ENCODE data around the gene FEZ2.

FEZ2 gene

DNA sequence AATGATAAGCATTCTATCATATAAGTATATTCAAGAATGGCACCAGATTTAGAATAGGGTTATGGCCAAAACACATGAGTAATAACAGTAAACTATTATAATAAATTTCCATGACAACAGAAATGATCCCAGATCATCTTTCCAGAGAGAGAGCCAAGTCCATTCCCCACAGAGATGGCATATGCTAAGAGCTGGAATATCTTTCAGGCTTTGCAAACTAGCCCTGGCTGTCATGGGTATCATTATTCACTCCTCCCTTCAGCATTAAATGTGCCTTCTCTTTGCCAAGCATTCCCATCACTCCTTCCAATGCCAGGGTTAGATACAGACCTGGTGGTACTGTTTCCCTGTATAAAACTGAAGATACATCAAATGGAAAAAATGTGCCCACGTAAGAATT is 10.9 kb downstream of the FEZ2 start:
- DNase-seq (ENCODE audit: low read depth in 2 of 2): no peak

DNA sequence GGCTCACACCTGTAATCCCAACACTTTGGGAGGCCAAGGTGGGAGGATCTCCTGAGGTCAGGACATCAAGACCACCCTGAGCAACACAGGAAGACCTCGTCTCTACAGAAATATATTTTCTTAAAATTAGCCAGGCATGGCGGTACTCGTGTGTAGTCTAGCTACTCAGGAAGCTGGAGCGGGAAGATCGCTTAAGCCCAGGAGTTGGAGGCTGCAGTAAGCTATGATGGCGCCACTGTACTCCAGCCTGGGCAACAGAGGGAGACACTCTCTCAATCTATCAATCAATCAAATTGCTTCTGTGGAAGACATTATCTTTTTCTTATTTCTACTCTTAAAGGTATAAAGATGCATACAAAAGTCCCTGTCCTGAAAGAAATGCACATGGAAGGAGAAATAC is 11.3 kb downstream of the FEZ2 start:
- DNase-seq (ENCODE audit: low read depth in 2 of 2): no peak

DNA sequence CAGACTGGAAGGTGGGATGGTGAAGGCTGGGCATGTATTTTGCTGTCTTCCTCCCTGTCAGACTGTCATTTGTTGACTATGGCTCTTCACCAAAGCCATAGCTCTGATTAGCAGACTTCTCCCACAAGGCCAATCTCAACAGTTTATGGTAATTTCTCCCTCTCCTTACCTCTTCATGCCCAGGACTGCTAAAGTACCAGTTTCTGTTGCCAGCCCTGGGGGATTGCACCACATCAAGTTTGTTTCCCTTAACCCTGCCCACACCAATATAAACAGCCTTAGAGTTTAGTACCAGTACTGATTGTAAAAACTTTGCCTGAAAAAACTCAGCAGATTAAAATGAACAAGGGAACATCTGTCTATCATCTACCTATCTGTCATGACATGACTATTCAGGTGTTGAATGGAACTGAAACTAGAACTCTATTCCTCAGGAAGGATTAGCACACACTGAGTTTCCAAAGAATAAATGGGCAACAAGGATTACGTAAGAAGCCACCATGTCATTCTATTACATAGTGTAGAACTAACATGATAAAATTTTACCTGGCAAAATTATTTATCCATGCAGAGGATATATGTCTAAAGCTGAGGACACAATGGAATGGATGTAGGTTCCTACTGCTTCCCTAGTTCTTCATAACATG is 13.7 kb downstream of the FEZ2 start:
- no peak for DNase-seq (ENCODE audit: low read depth in 2 of 2)

DNA sequence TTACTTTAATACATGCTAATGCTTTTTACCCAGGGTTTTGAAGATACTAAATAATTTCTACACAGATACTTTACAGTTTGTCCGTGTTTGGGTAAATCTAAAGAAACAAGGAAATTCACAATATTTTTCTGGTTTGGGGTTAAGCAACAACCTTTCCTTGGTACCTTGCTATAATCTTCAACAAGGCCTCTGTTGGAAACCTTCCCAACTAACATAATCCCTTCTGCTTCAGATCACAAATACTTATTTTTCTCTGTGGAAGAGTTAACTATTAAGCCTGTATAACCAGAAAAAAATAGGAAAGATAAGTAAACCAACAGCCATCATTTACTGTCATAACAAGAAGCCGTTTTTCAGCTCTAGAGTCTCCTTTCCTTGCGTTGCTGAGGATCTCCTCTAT is 15.0 kb downstream of the FEZ2 start:
- DNase-seq (ENCODE audit: low read depth in 2 of 2): no peak

DNA sequence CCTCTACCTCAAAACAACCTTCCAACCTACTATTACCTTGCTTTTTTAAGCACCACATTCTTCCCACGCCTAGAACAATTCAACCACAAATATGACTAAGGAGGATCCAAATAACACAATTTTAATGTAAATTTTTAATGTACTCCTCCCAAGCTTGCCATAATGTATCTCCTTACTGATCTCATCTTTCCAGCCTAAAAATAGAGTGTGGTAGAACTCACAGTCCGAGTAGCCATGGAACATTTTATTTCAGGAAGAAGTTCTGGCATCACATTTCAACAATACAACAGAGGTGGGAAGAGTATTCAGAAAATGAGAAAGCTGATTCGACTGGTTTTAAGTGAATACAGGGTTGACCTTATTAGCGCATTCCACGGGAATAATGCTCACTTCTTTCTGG is 15.4 kb downstream of the FEZ2 start:
- no peak for DNase-seq (ENCODE audit: low read depth in 2 of 2)

DNA sequence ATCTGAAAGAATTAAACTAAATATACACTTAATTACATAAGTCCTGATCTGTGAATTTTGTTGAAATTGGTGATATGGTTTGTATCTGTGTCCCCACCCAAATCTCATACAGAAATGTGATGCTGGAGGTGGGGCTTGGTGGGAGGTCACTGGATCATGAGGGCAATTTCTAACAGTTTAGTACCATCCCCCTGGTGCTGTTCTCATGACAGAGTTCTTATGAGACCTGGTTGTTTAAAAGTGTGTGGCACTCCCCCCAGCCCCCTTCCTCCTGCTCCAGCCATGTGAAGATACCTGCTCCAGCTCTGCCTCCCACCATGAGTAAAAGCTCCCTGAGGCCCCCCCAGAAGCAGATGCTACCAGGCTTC is 18.7 kb downstream of the FEZ2 start:
- DNase-seq (ENCODE audit: low read depth in 2 of 2): no peak

DNA sequence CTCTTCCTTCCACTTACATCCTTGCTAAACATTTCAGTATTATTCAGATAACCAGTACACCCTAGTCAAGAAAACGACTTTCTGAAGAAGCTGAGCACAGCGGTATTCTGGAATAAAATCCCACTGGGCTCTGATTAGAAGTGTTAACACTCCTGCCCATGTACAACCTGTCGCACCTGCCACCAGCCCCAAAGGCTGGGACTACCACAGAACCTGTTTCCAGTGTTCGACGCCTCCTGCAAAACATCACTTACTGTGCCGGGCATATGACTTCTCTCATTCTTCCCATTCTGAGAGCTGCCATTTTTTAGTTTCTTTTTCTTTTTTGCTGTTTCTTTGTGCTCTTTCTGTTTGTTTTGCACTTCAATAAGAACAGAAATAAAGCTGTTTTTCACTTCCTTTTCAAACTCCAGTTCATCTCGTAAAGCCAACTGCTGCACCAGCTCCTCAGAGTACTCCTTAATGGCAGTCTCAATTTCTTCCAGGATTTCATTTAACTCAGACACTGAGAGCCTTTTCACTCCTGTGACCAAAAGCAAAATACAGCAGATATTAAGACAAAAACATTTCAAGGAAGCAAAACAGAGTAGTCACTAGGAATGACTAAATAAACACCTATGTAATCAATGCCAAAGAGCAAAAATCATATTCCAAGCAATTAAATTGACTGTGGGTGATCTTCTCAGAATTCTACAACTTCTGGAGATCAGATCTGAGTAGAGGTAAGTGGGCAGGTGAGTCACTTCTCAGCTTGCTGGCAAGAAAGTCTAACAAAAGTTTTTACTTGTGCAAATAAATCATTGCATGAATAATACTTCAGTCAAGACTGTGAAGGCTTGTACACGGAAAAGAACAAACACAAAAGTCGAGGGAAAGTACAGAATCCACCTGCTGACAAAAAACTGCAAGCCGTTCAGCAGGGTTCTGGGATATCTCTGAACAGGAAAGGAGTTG is 19.3 kb downstream of the FEZ2 start:
- DNase-seq (ENCODE audit: low read depth in 2 of 2): no peak

DNA sequence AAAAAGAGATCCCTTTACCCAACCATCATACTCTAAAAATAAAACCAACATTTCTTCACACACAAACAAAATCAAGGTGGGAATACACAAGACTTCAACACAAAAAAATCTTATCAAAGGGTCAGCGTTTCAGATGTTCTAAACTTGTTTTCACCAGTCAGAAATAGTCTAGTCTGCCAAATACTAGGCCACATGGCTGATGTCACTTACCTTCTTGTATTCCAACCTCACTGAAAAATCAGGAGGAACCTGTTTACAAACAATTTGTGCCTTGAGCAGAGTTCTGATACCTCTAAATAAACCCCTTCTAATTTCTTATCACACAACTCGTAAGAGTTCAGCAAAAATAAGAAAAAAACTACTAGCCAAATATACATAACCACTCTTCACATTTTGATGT is 20.1 kb downstream of the FEZ2 start:
- no peak for DNase-seq (ENCODE audit: low read depth in 2 of 2)

DNA sequence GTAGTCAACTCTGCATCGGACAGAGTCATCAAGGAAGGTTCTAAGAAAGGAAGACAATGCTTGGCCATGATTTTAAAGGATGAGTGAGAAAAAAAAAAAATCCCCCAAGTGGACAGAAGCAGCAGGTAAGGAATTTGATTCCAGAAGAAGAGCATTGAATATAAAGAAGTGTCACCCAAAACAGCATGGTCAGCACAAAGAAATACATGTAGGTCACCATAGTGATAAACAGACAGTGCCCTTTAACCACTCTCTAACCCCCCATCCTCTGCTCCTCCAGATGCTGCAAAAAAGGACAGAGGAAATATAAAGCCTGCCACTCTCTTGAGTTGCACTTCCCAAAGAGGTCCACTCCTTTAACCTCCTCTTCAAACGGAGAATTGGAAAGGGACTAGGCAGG is 23.4 kb downstream of the FEZ2 start:
- DNase-seq (ENCODE audit: low read depth in 2 of 2): no peak

DNA sequence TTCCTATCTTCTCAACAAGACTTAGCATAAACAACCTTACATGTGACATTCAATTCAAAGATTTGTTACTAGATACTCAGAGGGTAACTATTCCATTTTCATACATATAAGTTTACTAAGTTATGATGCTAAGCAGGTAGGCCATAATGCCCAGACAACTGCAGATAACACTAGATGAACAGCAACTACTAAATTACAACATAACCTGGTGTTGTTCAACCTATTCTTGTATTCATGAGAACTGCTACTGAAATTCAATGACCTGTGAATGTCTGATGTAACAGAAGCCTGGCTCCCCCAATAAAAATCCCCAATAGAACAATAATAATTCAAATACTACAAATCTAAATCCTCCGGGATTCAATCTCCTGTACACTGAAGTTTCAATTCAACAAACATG is 24.8 kb downstream of the FEZ2 start:
- no peak for DNase-seq (ENCODE audit: low read depth in 2 of 2)

DNA sequence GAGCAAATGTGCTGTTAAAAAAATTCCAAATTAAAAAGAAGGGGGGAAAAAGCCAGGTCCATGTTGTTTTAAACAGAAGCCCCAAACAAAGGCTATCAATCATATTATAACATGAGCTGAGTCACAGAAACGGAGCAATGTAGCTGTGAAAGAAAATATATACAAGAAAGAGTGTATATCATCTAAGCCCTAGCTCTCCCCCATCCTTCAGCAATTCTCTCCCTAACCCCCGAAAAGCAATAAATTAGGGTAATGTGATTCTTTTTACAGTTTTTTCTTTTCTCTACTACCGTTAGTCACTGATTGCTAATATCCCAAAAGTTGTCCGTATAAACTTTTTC is 25.3 kb downstream of the FEZ2 start:
- DNase-seq (ENCODE audit: low read depth in 2 of 2): no peak

DNA sequence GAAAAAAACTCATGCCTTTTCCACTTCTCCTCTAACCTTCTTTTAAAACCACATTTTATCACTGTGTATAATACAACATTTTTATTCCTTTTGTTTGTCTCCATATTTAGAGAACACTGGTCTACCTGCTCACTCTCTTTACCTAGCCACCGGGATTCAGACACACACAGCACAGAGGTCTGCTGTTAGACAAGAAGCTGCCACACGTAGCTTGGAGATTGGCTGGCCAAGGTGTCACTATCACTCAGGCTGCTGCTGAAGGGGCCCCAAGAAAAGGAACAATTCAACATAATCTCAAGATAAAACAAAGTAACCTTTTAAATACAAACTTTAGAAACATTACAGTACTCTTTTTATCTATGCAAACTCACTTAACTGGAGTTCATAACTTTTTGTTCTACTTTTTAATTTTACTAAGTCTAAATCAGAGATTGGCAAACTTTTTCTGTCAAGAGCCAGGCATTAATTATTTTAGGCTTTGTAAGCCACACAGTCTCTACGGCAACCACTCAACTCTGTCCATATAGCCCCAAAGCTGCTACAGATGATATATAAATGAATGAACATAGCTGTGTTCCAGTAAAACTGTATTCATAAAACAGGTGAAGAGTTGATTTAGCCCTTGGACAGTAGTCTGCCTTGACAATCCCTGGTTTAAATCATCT is 25.8 kb downstream of the FEZ2 start:
- no peak for DNase-seq (ENCODE audit: low read depth in 2 of 2)

DNA sequence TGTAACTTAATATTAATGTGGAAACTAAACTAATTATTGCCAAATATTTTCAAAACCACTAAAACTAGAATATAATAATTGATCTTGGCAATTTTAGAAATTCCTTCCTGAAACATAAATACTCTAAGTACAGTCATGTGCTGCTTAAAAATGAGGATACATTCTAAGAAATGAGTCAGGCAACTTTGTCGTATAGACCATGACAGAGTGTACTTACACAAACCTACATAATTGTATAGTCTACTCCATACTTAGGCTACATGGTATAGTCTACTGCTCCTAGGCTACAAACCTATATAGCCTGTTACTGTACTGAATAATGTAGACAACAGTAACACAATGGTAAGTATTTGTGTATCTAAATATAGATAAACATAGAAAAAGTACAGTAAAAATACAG is 27.6 kb downstream of the FEZ2 start:
- DNase-seq (ENCODE audit: low read depth in 2 of 2): no peak

DNA sequence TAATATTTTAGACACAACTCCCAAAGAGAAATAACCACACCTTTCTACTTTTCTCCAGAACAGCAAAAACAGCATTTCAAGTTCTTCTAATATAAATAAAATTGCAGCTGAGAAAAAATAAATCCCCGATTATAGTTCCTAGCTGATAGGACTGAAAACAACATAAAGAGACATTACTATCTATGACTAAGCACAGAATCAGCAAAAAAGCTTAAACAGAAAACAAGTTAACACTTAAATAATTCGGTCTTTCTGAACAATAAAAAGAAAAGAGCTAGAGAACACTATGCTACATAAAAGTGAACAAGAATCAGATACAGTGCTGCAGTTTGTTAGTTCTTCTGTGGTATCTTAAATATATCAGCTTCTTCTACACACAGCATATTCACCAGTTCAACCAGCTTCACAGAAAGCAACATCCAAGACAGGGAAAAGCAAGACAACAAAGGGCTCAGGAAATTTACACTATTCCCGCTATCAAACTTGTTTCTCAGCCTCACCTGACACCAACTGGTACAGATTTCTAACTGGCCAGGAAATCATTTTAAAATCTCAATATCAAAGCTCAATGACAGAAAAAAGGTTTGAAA is 28.6 kb downstream of the FEZ2 start:
- no peak for DNase-seq (ENCODE audit: low read depth in 2 of 2)

DNA sequence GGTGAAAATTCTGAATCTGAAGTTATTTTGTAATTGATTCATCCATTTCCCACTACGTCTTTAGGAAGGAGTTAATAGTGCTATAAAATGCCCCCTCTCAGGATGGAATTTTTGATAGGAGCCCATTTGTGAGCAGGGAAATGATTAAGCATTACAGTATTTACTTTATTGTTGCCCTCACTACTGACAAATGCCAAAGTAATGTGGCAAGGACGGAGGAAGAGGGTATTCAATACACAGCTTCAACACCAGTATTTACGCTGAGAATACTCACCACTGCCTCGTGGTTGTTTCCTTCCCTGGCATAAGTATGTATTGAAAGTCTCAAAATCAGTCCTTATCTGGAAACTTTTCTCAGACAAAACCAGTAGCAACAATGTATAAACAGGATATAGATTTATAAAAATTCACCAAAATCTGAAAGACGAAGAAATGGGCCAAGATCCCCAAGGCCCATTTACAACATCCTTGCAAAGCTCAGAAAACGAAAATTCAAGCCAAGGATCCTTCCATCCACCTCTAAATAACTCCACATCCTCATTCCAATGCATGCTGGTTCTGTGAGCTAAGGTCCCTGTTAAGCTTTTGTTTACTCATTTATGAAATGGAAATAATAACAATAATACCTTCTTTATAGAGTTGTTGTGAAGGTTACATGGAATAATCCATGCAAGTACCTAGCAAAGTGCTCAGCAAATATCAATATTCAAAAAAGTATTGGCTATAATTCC is 29.3 kb downstream of the FEZ2 start:
- no peak for DNase-seq (ENCODE audit: low read depth in 2 of 2)

DNA sequence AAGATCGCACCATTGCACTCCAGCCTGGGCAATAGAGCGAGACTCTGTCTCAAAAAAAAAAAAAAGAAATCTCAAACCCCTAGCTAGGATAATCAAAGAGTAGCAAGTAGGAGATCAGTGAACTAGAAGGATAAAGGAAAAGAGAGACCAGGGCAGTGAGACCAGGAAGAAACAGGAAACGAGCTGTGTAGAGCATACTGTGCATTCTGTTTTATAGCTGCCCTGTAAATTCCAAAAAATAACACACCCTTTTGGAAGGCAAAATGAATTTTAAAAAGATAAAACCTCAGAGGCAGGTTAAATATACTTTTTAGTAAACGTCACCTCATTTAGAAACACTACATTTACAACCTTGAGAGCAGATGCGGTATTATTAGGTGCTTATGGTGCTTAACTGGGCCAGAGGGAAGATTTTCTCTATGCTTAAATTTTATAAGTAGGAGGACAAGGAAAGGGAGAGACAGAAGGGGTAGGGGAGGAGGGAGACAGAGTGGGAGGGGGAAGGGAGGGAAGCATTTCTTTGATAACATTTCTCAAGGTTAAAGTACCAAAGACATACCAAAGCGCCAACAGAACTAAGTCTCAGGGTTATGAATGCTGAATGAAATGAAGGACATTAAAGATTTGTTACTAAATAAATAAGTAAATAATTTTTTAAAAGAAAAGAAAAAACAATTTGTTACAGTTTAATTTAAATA is 30.1 kb downstream of the FEZ2 start:
- no peak for DNase-seq (ENCODE audit: low read depth in 2 of 2)

DNA sequence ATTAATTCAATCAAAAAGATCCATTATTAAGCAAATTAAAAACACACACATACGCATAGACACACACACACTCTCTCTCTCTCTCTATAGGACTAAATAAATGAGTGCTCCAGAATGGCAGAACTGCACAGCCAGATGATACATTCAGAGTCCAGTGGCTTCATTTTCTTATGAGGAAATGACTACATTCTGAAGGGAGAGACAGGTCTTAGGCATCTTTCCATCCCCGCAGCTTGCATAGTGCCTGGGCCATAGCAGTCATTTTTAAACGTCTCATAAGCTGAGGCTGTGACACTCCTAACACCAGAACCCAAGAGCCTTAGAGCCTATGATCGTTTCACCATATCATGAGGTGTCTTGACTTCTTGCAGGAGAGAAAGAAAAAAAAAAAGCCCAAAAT is 31.1 kb downstream of the FEZ2 start:
- DNase-seq (ENCODE audit: low read depth in 2 of 2): no peak

DNA sequence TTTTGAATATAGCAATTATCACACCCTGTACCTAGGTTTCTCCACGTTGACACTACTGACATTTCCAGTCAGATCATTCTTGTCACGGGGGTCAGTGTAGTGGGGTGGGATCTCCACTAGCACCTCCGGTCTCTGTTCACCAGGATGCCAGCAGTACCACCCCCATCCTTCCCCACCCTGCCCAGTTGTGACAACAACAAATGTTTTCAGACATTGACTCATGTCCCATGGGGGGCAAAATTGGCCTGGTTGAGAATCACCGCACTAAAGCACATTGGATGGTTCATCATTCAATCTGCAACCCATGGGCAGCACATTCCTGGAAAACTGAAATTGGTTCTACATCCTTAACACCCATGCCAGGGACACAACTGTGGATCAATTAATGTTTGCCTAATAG is 32.3 kb downstream of the FEZ2 start:
- no peak for DNase-seq (ENCODE audit: low read depth in 2 of 2)

DNA sequence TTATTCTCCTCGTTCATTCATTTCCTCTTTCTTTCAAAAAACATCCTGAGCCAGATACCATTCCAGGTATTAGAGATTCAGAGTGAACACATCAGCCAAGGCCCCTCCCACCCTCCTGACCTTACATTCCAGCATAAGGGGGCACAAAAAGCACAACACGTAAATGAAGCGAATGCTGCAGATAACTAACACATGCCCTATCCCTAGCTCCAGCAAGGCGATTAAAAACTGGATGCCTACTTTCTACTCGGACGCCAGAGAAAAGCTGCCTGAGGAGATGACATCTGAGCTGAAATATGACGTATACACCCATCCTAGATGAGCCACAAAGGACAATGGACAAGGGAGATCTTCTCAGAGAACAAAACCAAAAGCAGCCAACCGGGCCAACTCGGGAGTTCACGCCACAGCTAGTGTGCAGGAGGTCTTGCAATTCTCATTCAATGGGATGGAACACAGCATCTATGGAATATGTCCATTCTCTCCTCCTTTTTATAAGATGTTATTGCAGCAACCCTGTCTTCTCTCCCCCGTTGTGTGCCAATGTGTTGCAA is 33.5 kb downstream of the FEZ2 start:
- no peak for DNase-seq (ENCODE audit: low read depth in 2 of 2)

DNA sequence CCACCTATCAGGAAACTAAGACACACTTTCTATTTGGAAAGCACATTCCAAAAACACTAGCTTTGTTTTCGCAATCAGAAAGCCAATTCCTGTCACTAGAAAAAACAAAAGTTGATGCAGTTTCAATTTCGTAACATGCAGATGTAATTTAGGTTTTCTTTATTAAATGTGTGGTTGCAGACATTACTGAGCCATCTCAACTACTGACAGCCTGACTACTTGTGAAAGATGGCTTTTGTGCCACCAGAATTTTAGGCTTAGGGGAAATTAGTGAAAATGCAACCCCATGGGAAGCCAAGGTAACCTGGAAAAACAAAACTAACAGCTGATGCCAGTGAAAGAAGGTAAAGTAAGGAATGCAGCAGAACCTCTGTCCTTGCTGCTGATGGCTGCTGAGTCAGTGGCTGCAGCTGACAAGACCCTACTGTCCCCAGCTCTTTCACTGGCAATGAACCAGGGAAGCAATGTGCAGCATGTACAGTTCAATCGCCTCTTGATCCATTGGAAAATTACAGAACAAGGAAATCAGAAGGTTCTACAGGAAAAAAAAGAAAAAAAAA is 34.9 kb downstream of the FEZ2 start:
- no peak for DNase-seq (ENCODE audit: low read depth in 2 of 2)

DNA sequence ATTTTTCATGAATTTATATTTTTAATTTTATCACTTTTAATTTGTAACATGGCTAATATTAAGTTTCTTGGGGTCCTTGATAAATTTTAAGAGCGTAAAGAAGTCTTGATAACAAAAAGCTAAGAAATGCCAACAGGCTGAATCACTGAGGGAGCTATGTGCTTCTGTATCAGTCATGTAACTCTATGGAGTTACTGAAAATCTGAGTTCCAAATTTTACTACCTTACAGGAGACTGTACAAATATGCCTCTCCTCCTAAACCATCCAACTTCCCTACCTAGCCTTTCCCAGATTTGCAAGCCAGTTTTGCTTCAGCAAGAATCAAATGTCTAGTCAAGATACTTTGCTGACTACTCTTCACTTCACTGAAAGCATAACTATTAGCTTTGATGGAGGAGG is 35.7 kb downstream of the FEZ2 start:
- DNase-seq (ENCODE audit: low read depth in 2 of 2): no peak
